ENCODE data around the gene CRADD.

CRADD gene

DNA sequence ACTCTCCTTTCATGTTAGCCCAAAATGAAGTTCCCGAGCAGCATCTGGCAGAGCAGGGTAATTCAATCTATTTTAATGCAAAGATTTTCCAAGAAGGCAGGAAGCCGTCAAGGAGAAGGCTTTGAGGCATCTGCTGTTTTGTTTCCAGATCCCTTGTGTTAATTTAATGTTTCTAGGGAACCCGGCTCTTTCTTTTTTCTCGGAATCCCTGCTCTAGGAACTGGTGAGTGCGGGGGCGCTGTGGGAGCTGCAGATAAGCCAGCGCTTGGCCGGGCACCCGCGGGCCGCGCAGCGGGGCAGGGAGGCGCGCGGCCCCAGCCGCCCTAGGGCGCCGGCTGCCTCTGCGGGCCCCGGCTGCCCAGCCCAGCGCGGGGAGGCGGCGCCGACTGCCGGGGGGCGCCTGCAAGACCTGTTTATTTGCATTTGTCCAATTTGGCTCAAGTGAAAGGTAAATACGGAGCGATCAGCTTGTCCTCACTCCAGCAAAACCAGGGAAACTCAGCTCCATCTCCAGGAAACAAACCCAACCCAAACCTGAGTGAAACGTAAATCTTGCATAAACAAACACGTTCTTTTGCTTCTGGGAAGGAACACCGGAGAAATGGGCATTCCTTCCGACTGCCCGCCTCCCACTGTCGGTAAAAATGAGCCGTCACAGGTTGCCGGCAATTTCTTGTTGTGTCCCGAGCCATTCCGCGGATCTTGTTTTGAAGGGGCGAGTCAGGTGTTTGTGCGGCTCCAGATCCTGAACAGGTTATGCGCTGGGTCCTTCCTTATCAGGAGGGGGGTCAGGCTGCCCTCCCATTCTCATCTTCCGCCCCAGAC, 65.1 kb downstream of the CRADD start:
- H3K27ac ChIP-seq, result peak overlapping the region; percentile 99
- no peaks in the 10 kb centered on the region for H3K27me3 ChIP-seq (ENCODE audit: control insufficient read depth, insufficient read depth, low read length)
- H2AFZ ChIP-seq, result peak overlapping the region; percentile 71
- peak overlapping the region; percentile 82 for H3K4me2 ChIP-seq (ENCODE audit: low read length)
- no peaks in the 10 kb centered on the region for H3K36me3 ChIP-seq (ENCODE audit: control insufficient read depth, insufficient read depth, low read length)
- TF ChIP-seq, protein P1, sequence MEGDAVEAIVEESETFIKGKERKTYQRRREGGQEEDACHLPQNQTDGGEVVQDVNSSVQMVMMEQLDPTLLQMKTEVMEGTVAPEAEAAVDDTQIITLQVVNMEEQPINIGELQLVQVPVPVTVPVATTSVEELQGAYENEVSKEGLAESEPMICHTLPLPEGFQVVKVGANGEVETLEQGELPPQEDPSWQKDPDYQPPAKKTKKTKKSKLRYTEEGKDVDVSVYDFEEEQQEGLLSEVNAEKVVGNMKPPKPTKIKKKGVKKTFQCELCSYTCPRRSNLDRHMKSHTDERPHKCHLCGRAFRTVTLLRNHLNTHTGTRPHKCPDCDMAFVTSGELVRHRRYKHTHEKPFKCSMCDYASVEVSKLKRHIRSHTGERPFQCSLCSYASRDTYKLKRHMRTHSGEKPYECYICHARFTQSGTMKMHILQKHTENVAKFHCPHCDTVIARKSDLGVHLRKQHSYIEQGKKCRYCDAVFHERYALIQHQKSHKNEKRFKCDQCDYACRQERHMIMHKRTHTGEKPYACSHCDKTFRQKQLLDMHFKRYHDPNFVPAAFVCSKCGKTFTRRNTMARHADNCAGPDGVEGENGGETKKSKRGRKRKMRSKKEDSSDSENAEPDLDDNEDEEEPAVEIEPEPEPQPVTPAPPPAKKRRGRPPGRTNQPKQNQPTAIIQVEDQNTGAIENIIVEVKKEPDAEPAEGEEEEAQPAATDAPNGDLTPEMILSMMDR (IDR thresholded peaks at IDR 0.05), result peak; percentile 57
- H3K9me3 ChIP-seq (ENCODE audit: control insufficient read depth, low read length), result no peaks in the 10 kb centered on the region
- peak overlapping the region; percentile 75 for H3K4me3 ChIP-seq (ENCODE audit: low read depth, low read length)
- peak overlapping the region; percentile 64 for H3K9ac ChIP-seq
- peaks cover 21% of the 10 kb centered on the region for H3K79me2 ChIP-seq
- peaks cover 34% of the 10 kb centered on the region for H3K4me1 ChIP-seq

DNA sequence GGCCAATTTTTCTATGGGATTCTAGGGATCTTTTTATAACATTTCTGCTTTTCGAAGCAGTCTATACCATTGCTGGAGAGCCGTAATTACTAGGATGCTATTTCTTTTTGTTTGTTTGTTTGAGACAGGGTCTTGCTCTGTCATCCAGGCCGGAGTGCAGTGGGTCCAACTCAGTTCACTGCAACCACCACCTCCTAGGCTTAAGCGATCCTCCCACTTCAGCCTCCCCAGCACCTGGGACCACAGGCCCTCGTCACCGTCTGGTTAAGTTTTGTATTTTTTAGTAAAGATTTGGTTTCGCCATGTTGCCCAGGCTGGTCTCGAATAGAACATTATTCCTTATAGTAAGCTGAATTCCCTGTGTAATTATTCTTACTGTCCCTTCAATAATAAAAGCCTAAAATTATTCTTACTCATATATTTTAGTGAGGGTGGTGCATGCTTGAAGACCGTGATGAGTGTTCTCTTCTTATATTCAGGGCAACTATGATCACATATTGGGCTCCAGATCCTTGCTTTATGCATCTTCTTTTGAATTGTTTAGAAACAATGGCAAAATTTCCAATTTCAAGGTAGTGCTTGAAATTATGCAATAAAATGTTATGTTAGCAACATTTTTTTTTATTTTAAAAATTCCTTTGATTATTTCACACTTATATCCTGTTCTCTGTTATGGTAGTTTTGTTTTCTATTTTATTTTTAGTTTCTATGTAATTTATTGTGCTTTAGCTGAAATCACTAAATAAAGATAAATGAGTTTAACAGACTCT, 66.2 kb downstream of the CRADD start:
- no peaks in the 10 kb centered on the region for H3K27me3 ChIP-seq (ENCODE audit: control insufficient read depth, insufficient read depth, low read length)
- peaks cover 23% of the 10 kb centered on the region for H3K79me2 ChIP-seq
- H3K36me3 ChIP-seq (ENCODE audit: control insufficient read depth, insufficient read depth, low read length), result no peaks in the 10 kb centered on the region
- H3K9ac ChIP-seq, result peak overlapping the region; percentile 59
- H3K4me3 ChIP-seq (ENCODE audit: low read depth, low read length), result peak overlapping the region; percentile 75
- TF ChIP-seq, protein P1 (IDR thresholded peaks at IDR 0.05), result no peak
- H2AFZ ChIP-seq, result peak overlapping the region; percentile 58
- H3K9me3 ChIP-seq (ENCODE audit: control insufficient read depth, low read length), result no peaks in the 10 kb centered on the region
- peak overlapping the region; percentile 82 for H3K4me2 ChIP-seq (ENCODE audit: low read length)
- H3K27ac ChIP-seq, result peak overlapping the region; percentile 99
- H3K4me1 ChIP-seq, result peaks cover 24% of the 10 kb centered on the region

DNA sequence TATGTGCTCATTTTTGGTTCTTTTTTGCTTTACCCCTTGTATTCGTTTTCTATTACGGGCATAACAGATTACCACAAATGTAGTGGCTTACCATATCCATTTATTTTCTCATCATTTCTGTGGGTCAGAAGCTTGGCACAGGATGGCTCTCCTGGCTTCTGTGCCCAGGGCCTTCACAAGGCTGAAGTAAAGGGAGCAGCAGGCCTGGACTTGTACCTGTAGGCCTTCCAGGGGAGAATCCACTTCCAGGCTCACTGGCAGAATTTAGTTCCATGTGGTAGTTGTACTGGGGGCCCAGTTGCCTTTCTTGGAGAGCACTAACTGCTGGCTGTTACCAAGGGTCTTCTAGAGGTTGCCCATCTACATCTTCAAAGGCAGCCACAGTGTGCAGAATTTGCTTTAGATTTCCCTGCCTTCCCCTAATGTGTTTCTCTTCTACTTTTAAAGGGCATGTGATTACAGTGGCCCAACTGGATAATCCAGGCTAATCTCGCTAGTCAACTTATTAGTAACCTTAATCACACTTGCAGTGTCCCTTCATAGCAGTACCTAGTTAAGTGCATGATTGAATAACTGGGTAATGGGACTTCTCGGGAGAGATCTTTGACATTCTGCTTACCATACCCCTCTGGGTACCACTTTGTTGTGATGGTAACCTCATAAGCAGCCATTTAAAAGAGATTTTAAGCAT, 67.0 kb downstream of the CRADD start:
- peak overlapping the region; percentile 8 for H2AFZ ChIP-seq
- H3K9me3 ChIP-seq (ENCODE audit: control insufficient read depth, low read length), result no peaks in the 10 kb centered on the region
- peaks cover 23% of the 10 kb centered on the region for H3K79me2 ChIP-seq
- no peak overlapping the region for H3K9ac ChIP-seq
- no peak overlapping the region for H3K4me3 ChIP-seq (ENCODE audit: low read depth, low read length)
- no peaks in the 10 kb centered on the region for H3K36me3 ChIP-seq (ENCODE audit: control insufficient read depth, insufficient read depth, low read length)
- H3K27ac ChIP-seq, result peak overlapping the region; percentile 99
- no peaks in the 10 kb centered on the region for H3K27me3 ChIP-seq (ENCODE audit: control insufficient read depth, insufficient read depth, low read length)
- H3K4me1 ChIP-seq, result peaks cover 25% of the 10 kb centered on the region
- H3K4me2 ChIP-seq (ENCODE audit: low read length), result no peak overlapping the region
- TF ChIP-seq, protein P1 (IDR thresholded peaks at IDR 0.05), result no peak

DNA sequence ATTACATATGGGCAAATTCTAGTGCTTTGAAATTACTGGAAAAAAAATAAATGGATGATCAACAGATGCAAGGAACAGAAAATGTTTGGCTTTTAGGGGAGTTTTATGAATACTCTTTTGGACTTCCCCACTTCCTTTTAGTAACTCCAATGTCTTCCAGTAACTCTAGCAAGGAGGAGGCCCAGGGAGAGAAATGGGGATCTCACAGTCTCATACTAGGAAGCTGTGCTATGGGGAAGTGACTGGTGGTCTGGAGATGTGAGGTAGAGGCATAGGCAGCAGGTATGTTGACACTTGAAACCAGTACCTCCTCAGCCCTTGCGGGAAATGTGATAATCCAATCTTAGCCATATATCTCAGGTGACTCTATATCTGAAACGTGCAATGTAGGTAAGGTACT, 68.1 kb downstream of the CRADD start:
- Histone ChIP-seq H3K9me3 (ENCODE audit: control insufficient read depth, low read length) (no peaks in the 10 kb centered on the region), H3K36me3 (ENCODE audit: control insufficient read depth, insufficient read depth, low read length) (no peaks in the 10 kb centered on the region), H3K4me2 (ENCODE audit: low read length) (no peak overlapping the region), H2AFZ (peak overlapping the region; percentile 7), H3K4me1 (peaks cover 35% of the 10 kb centered on the region), H3K79me2 (peaks cover 23% of the 10 kb centered on the region), H3K27me3 (ENCODE audit: control insufficient read depth, insufficient read depth, low read length) (no peaks in the 10 kb centered on the region), H3K9ac (no peak overlapping the region), H3K27ac (peak overlapping the region; percentile 20), H3K4me3 (ENCODE audit: low read depth, low read length) (no peak overlapping the region)
- TF ChIP-seq, protein P1 (IDR thresholded peaks at IDR 0.05), result no peak

Data from parathyroid adenoma (tissue), 2 donors.